Spleen (tissue), 11 donors: ENCODE results near the gene RNFT1. TPM values are rescaled to one million over a fixed set of nuclear protein-coding genes. Genes with fewer than 3 reads are reported as not detected.
"Not testable (repeated sequence)": the region's sequence is repeated elsewhere in the genome, so short reads cannot be mapped to it uniquely, and the experiment has no call there.

Experiments
- DNase-seq: peaks from one replicate; pipeline ENCODE4 v3.0.0-alpha.2; 2020
- H3K27ac ChIP-seq, 8 donors: fragments of 200-600 bp; sonication (generic) in 7 of 8; 1 replicate in 4 of 8; 2 replicates in 4 of 8; pipeline versions ENCODE4 v1.5.0 to v1.8.0; 2016 to 2021; ENCODE audit warnings: inconsistent platforms in 4 of 8, mild to moderate bottlenecking in 4 of 8, moderate library complexity in 1 of 8
- H3K27me3 ChIP-seq, 7 donors: fragments of 200-600 bp; sonication (generic) in 6 of 7; replicated peaks in 1 of 7; 1 replicate in 4 of 7; 2 replicates in 3 of 7; pipeline versions ENCODE4 v1.5.0 to v1.8.0; 2016 to 2021; ENCODE audit warnings: inconsistent platforms in 3 of 7, mild to moderate bottlenecking in 1 of 7
- H3K36me3 ChIP-seq, 6 donors: fragments of 200-600 bp; sonication (generic) in 5 of 6; 1 replicate in 4 of 6; 2 replicates in 2 of 6; pipeline versions ENCODE4 v1.5.0 to v1.8.0; 2016 to 2021; ENCODE audit warnings: inconsistent platforms in 2 of 6
- H3K4me1 ChIP-seq, 6 donors: fragments of 200-600 bp; sonication (generic) in 5 of 6; 1 replicate in 3 of 6; 2 replicates in 3 of 6; pipeline versions ENCODE4 v1.5.0 to v1.8.0; 2016 to 2021; ENCODE audit warnings: inconsistent platforms in 3 of 6
- H3K4me3 ChIP-seq, 8 donors: fragments of 200-600 bp; sonication (generic) in 7 of 8; 1 replicate in 4 of 8; 2 replicates in 4 of 8; pipeline versions ENCODE4 v1.5.0 to v1.8.0; 2016 to 2021; ENCODE audit warnings: inconsistent platforms in 4 of 8, mild to moderate bottlenecking in 4 of 8, moderate library complexity in 2 of 8
- H3K9me3 ChIP-seq, 8 donors: fragments of 200-600 bp; sonication (generic) in 7 of 8; 1 replicate in 4 of 8; 2 replicates in 4 of 8; pipeline versions ENCODE4 v1.5.0 to v1.8.0; 2016 to 2021; ENCODE audit warnings: inconsistent platforms in 4 of 8
- CTCF ChIP-seq, 11 experiments: fragments of 200-600 bp in 7 of 11; fragments of 450-650 bp in 4 of 11; sonication (generic) in 4 of 11; IDR thresholded peaks in 8 of 11; conservative IDR thresholded peaks in 3 of 11; 1 replicate in 7 of 11; 2 replicates in 4 of 11; pipeline versions ENCODE4 v1.4.0 to v1.8.0; 2016 to 2021; ENCODE audit warnings: antibody characterized with exemption in 11 of 11, inconsistent platforms in 4 of 11, mild to moderate bottlenecking in 1 of 11
- POLR2A ChIP-seq, 3 donors: fragments of 450-650 bp; IDR thresholded peaks; one replicate each; pipeline ENCODE4 v1.5.1; 2017; ENCODE audit warnings: antibody characterized with exemption in 3 of 3, mild to moderate bottlenecking in 1 of 3
- POLR2AphosphoS5 ChIP-seq, 3 donors: sonication (generic); formaldehyde crosslinking; IDR thresholded peaks; one replicate each; pipeline ENCODE4 v1.5.1; 2017; ENCODE audit warnings: antibody characterized with exemption in 3 of 3
- WGBS, 5 donors: extraction: QIAGEN DNeasy Blood & Tissue Kit in 3 of 5; methylation state at CpG; one replicate each; pipeline versions ENCODE4 v1.1.5 to v1.1.7; 2013 to 2018; 5-methylcytosine and 5-hydroxymethylcytosine counted together
- intact Hi-C: fragments of 100-400 bp; cut with DNase I; formaldehyde crosslinking; loops from one replicate; pipeline ENCODE4 v1.15.0; 2023; ENCODE audit warnings: low total_unique reads
- polyA plus RNA-seq, 3 donors: library from polyadenylated mRNA; stranded (reverse); fragments of 200-250 nt; gene quantifications; one replicate each; pipeline ENCODE4 v1.2.1, GENCODE V29; 2013
- total RNA-seq, 7 donors: library from RNA; depleted of rRNA in 3 of 7; stranded (reverse); fragments of >200 nt in 3 of 7; fragmentation: NEBNext Ultra II Directional in 4 of 7; extraction: Animal tissue kit (Norgen Biotek cat#: 25700) in 4 of 7; gene quantifications; one replicate each; pipeline versions ENCODE4 v1.1.0 to v1.2.1, GENCODE V29; 2016 to 2021
- donor health status: healthy with polysubstance abuse.
- donor health status: DM: no; HTN: no; CAD: no; lungs with moderate emphysema.
- donor health status: DM: no; HTN: no; CAD: no.
- donor health status: Bipolar disorder and iron deficiency.
- donor health status: healthy.
- donor health status: DM: no; HTN: no; CAD: no.
- donor health status: DM: yes; HTN: yes; CAD: no.

The RNFT1 gene
- total and polyA plus RNA-seq, 10 donors, result 15.3 to 38.9 (median 21.2) TPM

DNA sequence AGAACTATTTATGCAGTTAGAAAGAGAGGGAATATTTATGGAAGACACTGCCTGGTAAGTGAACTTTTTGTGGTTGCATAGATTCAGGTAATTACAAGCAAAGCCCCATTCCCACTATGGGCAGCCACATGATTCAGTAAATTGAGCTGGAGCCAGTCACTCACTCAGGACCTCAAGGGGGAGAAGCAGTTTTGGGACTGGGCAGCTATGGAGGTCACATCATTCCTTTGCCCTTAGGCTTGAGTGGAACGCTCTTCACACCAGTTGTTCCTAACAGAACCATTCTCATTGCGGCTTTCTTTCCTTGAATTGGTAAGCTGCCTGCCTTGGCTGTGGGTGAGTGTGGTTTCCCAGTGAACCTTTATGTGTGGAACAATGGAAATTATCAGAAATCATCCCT, 34.4 kb downstream of the RNFT1 start:
- H3K27me3 ChIP-seq, H3K9me3 ChIP-seq, H3K27ac ChIP-seq, DNase-seq, intact Hi-C loops, H3K4me3 ChIP-seq, H3K4me1 ChIP-seq: not testable (repeated sequence)
- H3K36me3 ChIP-seq, result peaks cover 5 to 100% (median 86%) of the 10 kb centered on the region in 6 donors
- WGBS, 5 donors, result 93 to 100% (median 100%) methylated on average over 2 of the region's 2 CpGs

- peaks cover 3 to 99% (median 75%) of the 10 kb centered on the region in 6 donors for H3K36me3 ChIP-seq
- 97 to 98% (median 97%) methylated on average over 5 of the region's 5 CpGs for WGBS, 5 donors
Observed at GRCh38 chr17:59920637-59921036, 43.9 kb downstream of the RNFT1 start.

GRCh38 chr17:59916446-59916845, 48.1 kb downstream of the RNFT1 start:
- TF ChIP-seq CTCF (IDR thresholded peaks at IDR 0.05 in 8 of 11, conservative IDR thresholded peaks at IDR 0.05 in 3 of 11) (no peak), POLR2AphosphoS5 (IDR thresholded peaks at IDR 0.05) (no peak), POLR2A (IDR thresholded peaks at IDR 0.05) (no peak)
- DNase-seq, result no peak
- Histone ChIP-seq H3K9me3 (no peaks in the 10 kb centered on the region), H3K4me1 (peaks cover 0 to 17% (median 0%) of the 10 kb centered on the region in 6 donors), H3K27me3 (no peaks in the 10 kb centered on the region), H3K27ac (no peak overlapping the region), H3K36me3 (peaks cover 3 to 100% (median 79%) of the 10 kb centered on the region in 6 donors), H3K4me3 (no peak overlapping the region)
- intact Hi-C loops, result loop anchor here (10.0 kb wide), 1 partner anchor 118 kb away; no protein-coding TSS in a partner anchor

More at GRCh38 chr17:59920637-59921036, 43.9 kb downstream of the RNFT1 start:
- H3K4me3 ChIP-seq, H3K27me3 ChIP-seq, H3K27ac ChIP-seq, DNase-seq, H3K9me3 ChIP-seq, intact Hi-C loops, H3K4me1 ChIP-seq: not testable (repeated sequence)

GRCh38 chr17:59914274-59914854, 50.2 kb downstream of the RNFT1 start:
- 82 to 94% (median 93%) methylated on average over 1 of the region's 1 CpG for WGBS, 5 donors
- Histone ChIP-seq H3K27ac (no peak overlapping the region), H3K4me3 (no peak overlapping the region), H3K27me3 (no peaks in the 10 kb centered on the region), H3K36me3 (peaks cover 3 to 97% (median 71%) of the 10 kb centered on the region in 6 donors), H3K9me3 (no peaks in the 10 kb centered on the region), H3K4me1 (peaks cover 0 to 17% (median 0%) of the 10 kb centered on the region in 6 donors)
- TF ChIP-seq CTCF (IDR thresholded peaks at IDR 0.05 in 8 of 11, conservative IDR thresholded peaks at IDR 0.05 in 3 of 11) (peak; percentile 13 to 73 (median 57)), POLR2AphosphoS5 (IDR thresholded peaks at IDR 0.05) (no peak)
- intact Hi-C loops, result loop anchor here (10.0 kb wide), 1 partner anchor 120 kb away; no protein-coding TSS in a partner anchor
- no peak for DNase-seq

- 93 to 98% (median 94%) methylated on average over 3 of the region's 3 CpGs for WGBS, 5 donors
Observed at GRCh38 chr17:59907467-59907866, 57.1 kb downstream of the RNFT1 start.

More at GRCh38 chr17:59907467-59907866, 57.1 kb downstream of the RNFT1 start:
- Histone ChIP-seq H3K27me3 (no peaks in the 10 kb centered on the region), H3K27ac (no peak overlapping the region), H3K36me3 (peaks cover 0 to 68% (median 22%) of the 10 kb centered on the region in 6 donors), H3K9me3 (no peaks in the 10 kb centered on the region), H3K4me1 (peaks cover 0 to 39% (median 11%) of the 10 kb centered on the region in 6 donors), H3K4me3 (no peak overlapping the region)
- intact Hi-C loops, result no loop called here
- no peak for DNase-seq
- TF ChIP-seq POLR2A (IDR thresholded peaks at IDR 0.05), result no peak
